ENCODE data around the gene GPSM3.
"Not testable (repeated sequence)": the region's sequence is repeated elsewhere in the genome, so short reads cannot be mapped to it uniquely, and the experiment has no call there.

The GPSM3 gene

DNA sequence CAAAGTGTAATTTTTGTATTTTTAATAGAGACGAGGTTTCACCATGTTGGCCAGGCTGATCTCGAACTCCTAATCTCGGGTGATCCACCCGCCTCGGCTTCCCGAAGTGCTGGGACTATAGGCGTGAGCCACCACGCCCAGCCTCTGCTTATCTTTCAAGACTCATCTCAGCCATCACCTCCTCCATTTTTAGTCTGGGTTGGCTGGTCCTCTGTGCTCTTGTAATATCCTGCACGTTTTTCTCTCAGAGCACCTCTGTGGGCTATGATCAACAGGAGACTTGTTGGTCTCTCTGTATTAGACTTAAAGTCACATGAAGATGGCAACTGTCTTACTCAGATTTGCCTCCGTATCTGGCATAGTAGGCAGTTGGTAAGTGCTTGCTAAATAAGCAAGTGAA is 23.8 kb upstream of the GPSM3 start:
- Histone ChIP-seq H3K27ac (ENCODE audit: low read length) (no peak overlapping the region), H3K36me3 (ENCODE audit: control insufficient read depth, low read depth, low read length) (no peaks in the 10 kb centered on the region), H3K27me3 (ENCODE audit: control insufficient read depth, insufficient read depth, low read length) (no peaks in the 10 kb centered on the region), H3K9ac (ENCODE audit: low read length) (no peak overlapping the region), H3K4me3 (ENCODE audit: low read length) (no peak overlapping the region), H3K4me1 (ENCODE audit: control insufficient read depth, low read depth, low read length) (no peaks in the 10 kb centered on the region), H3K9me3 (ENCODE audit: control insufficient read depth, low read depth, low read length) (no peaks in the 10 kb centered on the region)

DNA sequence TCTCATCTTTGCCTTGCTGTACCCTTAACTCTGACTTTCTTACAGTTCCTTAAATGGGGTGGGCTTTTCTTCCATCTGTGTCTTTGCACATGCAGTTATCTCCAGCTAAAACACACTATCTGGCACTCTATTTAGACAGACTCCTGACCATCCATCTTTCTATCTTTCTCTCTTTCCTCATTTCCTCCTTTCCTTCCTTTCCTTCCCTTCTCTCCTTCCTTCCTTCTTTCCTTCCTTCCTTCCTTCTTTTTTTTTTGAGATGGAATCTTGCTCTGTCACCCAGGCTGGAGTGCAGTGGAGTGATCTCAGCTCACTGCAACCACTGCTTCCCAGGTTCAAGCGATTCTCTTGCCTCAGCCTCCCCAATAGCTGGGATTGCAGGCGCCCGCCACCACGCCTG is 23.2 kb upstream of the GPSM3 start:
- no peaks in the 10 kb centered on the region for H3K36me3 ChIP-seq (ENCODE audit: control insufficient read depth, low read depth, low read length)
- H3K9ac ChIP-seq (ENCODE audit: low read length) = no peak overlapping the region
- H3K27me3 ChIP-seq (ENCODE audit: control insufficient read depth, insufficient read depth, low read length) = no peaks in the 10 kb centered on the region
- no peak overlapping the region for H3K27ac ChIP-seq (ENCODE audit: low read length)
- H3K4me1 ChIP-seq (ENCODE audit: control insufficient read depth, low read depth, low read length) = no peaks in the 10 kb centered on the region
- no peaks in the 10 kb centered on the region for H3K9me3 ChIP-seq (ENCODE audit: control insufficient read depth, low read depth, low read length)
- H3K4me3 ChIP-seq (ENCODE audit: low read length) = no peak overlapping the region

DNA sequence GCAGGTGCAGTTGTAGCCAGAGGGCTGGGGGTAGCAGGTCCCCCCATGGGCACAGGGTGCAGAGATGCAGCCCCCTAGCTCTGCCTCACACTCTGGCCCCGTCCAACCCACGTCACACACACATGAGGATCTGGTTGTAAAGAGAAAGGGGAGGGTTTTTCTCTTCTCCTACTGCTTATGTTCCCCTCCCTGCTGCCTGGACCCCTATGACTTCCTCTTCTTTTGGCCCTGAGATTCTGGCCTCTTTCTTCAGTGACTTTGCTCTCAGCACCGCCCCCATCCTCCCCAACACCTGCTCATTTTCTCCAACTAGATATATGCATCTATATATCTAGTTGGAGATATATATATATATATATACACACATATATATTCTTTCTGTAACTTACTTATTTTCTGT is 21.7 kb upstream of the GPSM3 start:
- Histone ChIP-seq H3K4me1 (ENCODE audit: control insufficient read depth, low read depth, low read length) (no peaks in the 10 kb centered on the region), H3K27me3 (ENCODE audit: control insufficient read depth, insufficient read depth, low read length) (no peaks in the 10 kb centered on the region), H3K9me3 (ENCODE audit: control insufficient read depth, low read depth, low read length) (no peaks in the 10 kb centered on the region), H3K9ac (ENCODE audit: low read length) (no peak overlapping the region), H3K36me3 (ENCODE audit: control insufficient read depth, low read depth, low read length) (no peaks in the 10 kb centered on the region), H3K4me3 (ENCODE audit: low read length) (no peak overlapping the region), H3K27ac (ENCODE audit: low read length) (no peak overlapping the region)

DNA sequence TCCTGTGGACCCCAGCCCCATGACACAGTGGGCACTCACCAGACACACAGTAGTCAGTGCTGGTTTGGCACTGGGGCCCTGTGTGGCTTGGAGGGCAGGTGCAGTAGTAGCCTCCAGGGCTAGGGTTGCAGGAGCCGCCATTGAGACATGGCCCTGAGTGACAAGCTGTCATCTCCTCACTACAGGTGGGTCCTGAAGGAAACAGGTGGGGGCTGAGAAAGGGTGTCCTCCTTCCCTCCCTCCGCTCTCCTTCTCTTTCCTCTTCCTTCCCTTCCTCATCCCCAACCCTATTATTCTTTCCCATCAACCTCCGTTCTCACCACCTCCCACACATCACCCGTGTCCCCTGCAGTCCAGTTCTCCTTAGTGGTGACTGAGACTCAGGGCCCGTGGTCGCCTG is 21.2 kb upstream of the GPSM3 start:
- no peaks in the 10 kb centered on the region for H3K36me3 ChIP-seq (ENCODE audit: control insufficient read depth, low read depth, low read length)
- no peaks in the 10 kb centered on the region for H3K4me1 ChIP-seq (ENCODE audit: control insufficient read depth, low read depth, low read length)
- no peaks in the 10 kb centered on the region for H3K9me3 ChIP-seq (ENCODE audit: control insufficient read depth, low read depth, low read length)
- no peak overlapping the region for H3K27ac ChIP-seq (ENCODE audit: low read length)
- no peaks in the 10 kb centered on the region for H3K27me3 ChIP-seq (ENCODE audit: control insufficient read depth, insufficient read depth, low read length)
- no peak overlapping the region for H3K9ac ChIP-seq (ENCODE audit: low read length)
- H3K4me3 ChIP-seq (ENCODE audit: low read length) = no peak overlapping the region

DNA sequence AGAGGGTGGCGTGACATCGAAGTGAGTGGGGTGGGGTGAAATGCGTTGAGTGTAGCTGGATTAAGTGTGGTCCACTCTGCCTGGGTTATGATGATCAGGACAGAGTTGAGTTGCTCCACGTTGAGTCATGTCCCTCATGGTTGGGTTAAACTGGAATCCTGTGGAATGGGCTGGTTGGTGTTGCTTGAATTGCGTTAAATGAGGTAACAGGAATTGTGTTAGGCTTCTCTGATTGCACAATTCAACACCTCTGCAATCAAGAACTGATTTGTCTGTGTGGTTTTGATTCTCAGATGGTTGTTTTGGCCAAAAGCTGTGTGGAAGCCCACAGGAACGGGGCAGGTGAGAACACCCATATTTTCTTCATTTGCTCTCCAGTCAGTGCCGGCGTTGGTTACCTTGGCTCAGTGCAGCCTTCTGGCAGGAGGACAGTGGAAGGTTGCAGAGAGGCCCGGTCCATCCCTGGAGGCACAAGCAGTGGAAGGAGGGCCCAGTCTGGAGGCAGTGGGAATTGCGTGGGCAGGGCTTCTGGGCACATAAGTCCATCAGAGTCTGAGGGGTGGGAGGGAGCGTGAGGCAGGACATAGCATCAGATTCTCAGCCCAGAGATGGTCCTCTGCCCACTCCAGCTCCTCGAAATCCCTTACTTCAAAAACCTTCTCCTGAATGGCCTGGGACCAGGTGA is 19.8 kb upstream of the GPSM3 start:
- no peak overlapping the region for H3K27ac ChIP-seq (ENCODE audit: low read length)
- H3K9me3 ChIP-seq (ENCODE audit: control insufficient read depth, low read depth, low read length) = no peaks in the 10 kb centered on the region
- no peak overlapping the region for H3K4me3 ChIP-seq (ENCODE audit: low read length)
- no peaks in the 10 kb centered on the region for H3K36me3 ChIP-seq (ENCODE audit: control insufficient read depth, low read depth, low read length)
- no peaks in the 10 kb centered on the region for H3K27me3 ChIP-seq (ENCODE audit: control insufficient read depth, insufficient read depth, low read length)
- H3K9ac ChIP-seq (ENCODE audit: low read length) = no peak overlapping the region
- H3K4me1 ChIP-seq (ENCODE audit: control insufficient read depth, low read depth, low read length) = no peaks in the 10 kb centered on the region

DNA sequence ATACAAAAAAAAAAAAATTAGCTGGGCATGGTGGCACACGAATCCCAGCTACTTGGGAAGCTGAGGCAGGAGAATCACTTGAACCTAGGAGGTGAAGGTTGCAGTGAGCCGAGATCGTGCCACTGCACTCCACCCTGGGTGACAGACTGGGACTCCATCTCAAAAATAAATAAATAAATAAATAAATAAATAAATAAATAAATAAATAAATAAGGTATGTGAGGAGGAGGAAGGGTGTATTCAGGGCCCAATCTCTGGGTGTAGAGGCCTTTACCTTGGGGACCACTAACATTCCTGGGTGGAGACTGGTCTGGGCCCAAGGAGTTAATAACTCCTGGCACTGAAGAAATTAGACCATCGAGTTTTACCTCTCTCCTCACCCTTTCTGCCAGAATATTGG is 19.0 kb upstream of the GPSM3 start:
- H3K36me3 ChIP-seq (ENCODE audit: control insufficient read depth, low read depth, low read length); H3K9ac ChIP-seq (ENCODE audit: low read length); H3K4me1 ChIP-seq (ENCODE audit: control insufficient read depth, low read depth, low read length); H3K9me3 ChIP-seq (ENCODE audit: control insufficient read depth, low read depth, low read length); H3K27ac ChIP-seq (ENCODE audit: low read length); H3K4me3 ChIP-seq (ENCODE audit: low read length); H3K27me3 ChIP-seq (ENCODE audit: control insufficient read depth, insufficient read depth, low read length): not testable (repeated sequence)

DNA sequence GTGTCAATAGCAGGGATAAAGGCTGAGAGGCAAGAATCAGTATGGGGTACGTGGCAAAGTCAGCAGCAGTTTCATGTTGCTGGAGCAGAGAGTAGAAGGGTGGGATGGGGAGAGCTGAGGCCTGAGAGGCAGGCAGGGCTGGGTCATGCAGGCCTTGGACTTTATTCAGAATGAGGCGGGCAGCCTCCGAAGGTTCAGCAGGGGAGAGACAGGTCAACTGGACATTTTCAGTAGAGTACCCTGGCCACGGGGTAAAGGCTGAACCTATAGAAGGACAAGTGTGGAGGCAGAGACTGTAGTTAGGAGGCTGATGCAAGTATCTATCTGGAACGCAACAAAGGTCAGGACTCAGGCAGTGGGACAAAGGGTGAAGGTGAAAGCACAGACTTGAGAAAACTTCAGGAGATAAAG is 17.8 kb upstream of the GPSM3 start:
- no peak overlapping the region for H3K4me3 ChIP-seq (ENCODE audit: low read length)
- H3K27me3 ChIP-seq (ENCODE audit: control insufficient read depth, insufficient read depth, low read length) = no peaks in the 10 kb centered on the region
- H3K27ac ChIP-seq (ENCODE audit: low read length) = no peak overlapping the region
- no peaks in the 10 kb centered on the region for H3K4me1 ChIP-seq (ENCODE audit: control insufficient read depth, low read depth, low read length)
- no peaks in the 10 kb centered on the region for H3K9me3 ChIP-seq (ENCODE audit: control insufficient read depth, low read depth, low read length)
- no peaks in the 10 kb centered on the region for H3K36me3 ChIP-seq (ENCODE audit: control insufficient read depth, low read depth, low read length)
- H3K9ac ChIP-seq (ENCODE audit: low read length) = no peak overlapping the region

DNA sequence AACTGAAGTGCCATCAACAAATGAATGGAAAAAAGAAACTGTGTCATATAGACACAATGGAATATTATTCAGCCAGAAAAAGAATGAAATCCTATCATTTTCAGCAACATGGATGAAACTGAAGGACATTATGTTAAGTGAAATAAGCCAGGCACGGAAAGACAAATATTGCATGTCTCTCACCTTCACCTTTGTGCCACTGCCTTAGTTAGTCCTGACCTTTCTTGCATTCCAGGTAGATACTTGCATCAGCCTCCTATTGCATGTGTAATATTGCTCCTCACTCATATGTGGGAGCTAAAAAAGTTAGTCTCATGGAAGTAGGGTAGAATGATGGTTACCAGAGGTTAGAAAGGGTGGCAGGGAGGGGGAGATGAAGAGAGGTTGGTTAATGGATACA is 16.6 kb upstream of the GPSM3 start:
- Histone ChIP-seq H3K4me1 (ENCODE audit: control insufficient read depth, low read depth, low read length) (no peaks in the 10 kb centered on the region), H3K4me3 (ENCODE audit: low read length) (no peak overlapping the region), H3K9ac (ENCODE audit: low read length) (no peak overlapping the region), H3K9me3 (ENCODE audit: control insufficient read depth, low read depth, low read length) (no peaks in the 10 kb centered on the region), H3K36me3 (ENCODE audit: control insufficient read depth, low read depth, low read length) (no peaks in the 10 kb centered on the region), H3K27ac (ENCODE audit: low read length) (no peak overlapping the region), H3K27me3 (ENCODE audit: control insufficient read depth, insufficient read depth, low read length) (no peaks in the 10 kb centered on the region)

DNA sequence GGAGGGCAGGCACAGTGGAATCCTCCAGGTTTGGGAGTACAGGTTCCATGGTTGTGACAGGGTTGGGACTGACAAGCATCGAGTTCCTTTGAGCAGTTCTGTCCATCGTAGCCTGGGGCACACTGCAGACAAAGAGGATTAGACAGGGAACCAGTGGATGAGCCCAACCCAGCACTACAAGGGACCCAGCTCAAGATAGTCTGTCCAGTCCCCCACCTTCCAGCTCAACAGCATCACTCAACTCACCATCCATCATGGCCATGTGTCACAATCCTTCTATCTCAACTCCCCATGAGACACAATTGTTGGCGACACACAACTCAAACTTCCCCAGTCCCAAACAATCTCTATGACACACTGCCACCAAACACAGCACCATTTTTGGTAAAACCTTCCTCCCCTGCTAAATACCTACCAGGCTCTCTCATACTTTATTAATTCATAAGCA is 11.8 kb upstream of the GPSM3 start:
- H3K4me1 ChIP-seq (ENCODE audit: control insufficient read depth, low read depth, low read length) = no peaks in the 10 kb centered on the region
- no peak overlapping the region for H3K9ac ChIP-seq (ENCODE audit: low read length)
- H3K27me3 ChIP-seq (ENCODE audit: control insufficient read depth, insufficient read depth, low read length) = no peaks in the 10 kb centered on the region
- H3K27ac ChIP-seq (ENCODE audit: low read length) = no peak overlapping the region
- H3K9me3 ChIP-seq (ENCODE audit: control insufficient read depth, low read depth, low read length) = no peaks in the 10 kb centered on the region
- H3K4me3 ChIP-seq (ENCODE audit: low read length) = no peak overlapping the region
- H3K36me3 ChIP-seq (ENCODE audit: control insufficient read depth, low read depth, low read length) = no peaks in the 10 kb centered on the region

DNA sequence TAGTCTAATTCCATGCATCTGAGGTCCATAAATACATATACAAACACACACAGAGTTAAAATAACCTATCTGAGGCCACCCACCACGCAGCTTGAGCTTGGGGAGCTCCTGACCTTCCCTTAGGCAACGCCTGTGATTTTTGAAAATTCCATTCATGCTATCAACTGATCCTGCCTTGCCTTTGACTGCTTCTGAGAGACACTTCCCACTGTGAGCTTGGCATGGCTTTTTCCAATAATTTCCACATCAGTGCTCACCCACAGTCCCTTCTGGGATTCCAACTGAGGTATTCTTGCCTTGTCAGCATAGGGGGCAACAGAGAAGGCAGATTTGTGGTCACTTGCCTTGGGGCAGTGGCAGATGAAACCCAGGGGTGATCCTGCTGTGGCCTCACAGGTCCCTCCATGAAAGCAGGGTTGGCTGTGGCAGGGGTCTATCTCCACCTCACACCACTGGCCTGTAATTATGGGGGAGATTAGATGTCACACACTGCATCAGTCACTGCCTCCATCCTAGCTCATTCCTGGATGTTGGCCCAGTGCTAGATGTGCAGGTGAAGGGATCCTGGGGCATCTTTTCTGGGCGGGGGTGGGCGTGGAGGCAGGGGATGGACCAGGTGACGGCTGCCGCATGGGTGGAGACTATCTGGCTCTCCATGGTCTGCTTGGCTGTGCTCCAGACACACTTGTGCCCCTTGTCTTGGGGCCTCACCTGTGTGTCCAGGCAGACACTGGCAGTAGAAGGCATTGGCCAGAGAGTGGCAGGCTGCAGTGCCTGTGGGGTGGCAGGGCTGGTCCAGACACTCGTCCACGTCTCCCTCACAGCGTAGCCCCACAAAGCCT is 11.2 kb upstream of the GPSM3 start:
- H3K9ac ChIP-seq (ENCODE audit: low read length) = no peak overlapping the region
- no peak overlapping the region for H3K27ac ChIP-seq (ENCODE audit: low read length)
- H3K9me3 ChIP-seq (ENCODE audit: control insufficient read depth, low read depth, low read length) = no peaks in the 10 kb centered on the region
- H3K36me3 ChIP-seq (ENCODE audit: control insufficient read depth, low read depth, low read length) = no peaks in the 10 kb centered on the region
- H3K27me3 ChIP-seq (ENCODE audit: control insufficient read depth, insufficient read depth, low read length) = no peaks in the 10 kb centered on the region
- H3K4me3 ChIP-seq (ENCODE audit: low read length) = no peak overlapping the region
- H3K4me1 ChIP-seq (ENCODE audit: control insufficient read depth, low read depth, low read length) = no peaks in the 10 kb centered on the region

DNA sequence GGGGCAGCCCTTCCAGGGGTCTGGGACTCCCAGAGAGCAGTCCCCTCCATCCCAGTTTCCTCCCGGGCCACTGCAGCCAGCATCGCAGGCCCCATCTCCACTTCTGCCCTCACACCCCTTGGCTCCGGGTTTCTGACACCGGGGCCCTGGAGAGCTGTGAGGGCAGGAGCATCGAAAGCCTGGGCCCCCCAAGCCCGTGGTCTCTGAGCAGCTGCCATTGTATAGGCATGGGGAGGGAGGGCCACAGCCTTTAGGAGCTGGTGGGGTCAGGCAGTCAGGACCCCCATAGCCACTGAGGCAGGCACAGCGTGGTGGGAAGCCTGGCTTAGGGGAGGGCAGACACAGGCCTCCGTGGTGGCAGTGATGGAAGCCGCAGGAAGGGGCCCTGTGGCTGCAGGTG is 9.7 kb upstream of the GPSM3 start:
- H3K27ac ChIP-seq (ENCODE audit: low read length) = no peak overlapping the region
- H3K9ac ChIP-seq (ENCODE audit: low read length) = no peak overlapping the region
- no peak overlapping the region for H3K4me3 ChIP-seq (ENCODE audit: low read length)
- no peaks in the 10 kb centered on the region for H3K27me3 ChIP-seq (ENCODE audit: control insufficient read depth, insufficient read depth, low read length)
- peaks cover under 1% of the 10 kb centered on the region for H3K4me1 ChIP-seq (ENCODE audit: control insufficient read depth, low read depth, low read length)
- no peaks in the 10 kb centered on the region for H3K9me3 ChIP-seq (ENCODE audit: control insufficient read depth, low read depth, low read length)
- no peaks in the 10 kb centered on the region for H3K36me3 ChIP-seq (ENCODE audit: control insufficient read depth, low read depth, low read length)
